ENCODE data around the gene FOCAD. TPM values are rescaled to one million over a fixed set of nuclear protein-coding genes. Genes with fewer than 3 reads are reported as not detected.

Gene FOCAD
- total and polyA plus RNA-seq, 10 of the 15 experiments (the other 5 are each of a cell fraction or from before 2014, with no cell fraction given): 13.7 to 93.0 (median 41.8) TPM

- TF ChIP-seq PKNOX1 (IDR thresholded peaks at IDR 0.05) (peak; percentile 93), ZNF207 (IDR thresholded peaks at IDR 0.05; ENCODE audit: borderline replicate concordance) (no peak), ZZZ3 (IDR thresholded peaks at IDR 0.05; ENCODE audit: control insufficient read depth, insufficient read length, low read depth) (no peak), SPI1 (IDR thresholded peaks at IDR 0.05; ENCODE audit: borderline replicate concordance, insufficient read depth, low read depth, low read length) (peak; percentile 72), CHD4 (IDR thresholded peaks at IDR 0.05) (no peak), NKRF (conservative IDR thresholded peaks at IDR 0.05) (no peak), PBX3 (IDR thresholded peaks at IDR 0.05; ENCODE audit: insufficient replicate concordance, low read depth, low read length) (peak; percentile 58), TCF7 (IDR thresholded peaks at IDR 0.05; ENCODE audit: borderline replicate concordance) (no peak), JUNB (IDR thresholded peaks at IDR 0.05) (peak; percentile 58), YY1 (IDR thresholded peaks at IDR 0.05; ENCODE audit: low read depth, low read length) (no peak), ATF7 (IDR thresholded peaks at IDR 0.05; ENCODE audit: low read depth) (peak; percentile 33; the same call in 1 of the 2 replicates), ZBTB4 (CRISPR knock-in tag; IDR thresholded peaks at IDR 0.05) (no peak)
- TF ChIP-seq, protein P1, sequence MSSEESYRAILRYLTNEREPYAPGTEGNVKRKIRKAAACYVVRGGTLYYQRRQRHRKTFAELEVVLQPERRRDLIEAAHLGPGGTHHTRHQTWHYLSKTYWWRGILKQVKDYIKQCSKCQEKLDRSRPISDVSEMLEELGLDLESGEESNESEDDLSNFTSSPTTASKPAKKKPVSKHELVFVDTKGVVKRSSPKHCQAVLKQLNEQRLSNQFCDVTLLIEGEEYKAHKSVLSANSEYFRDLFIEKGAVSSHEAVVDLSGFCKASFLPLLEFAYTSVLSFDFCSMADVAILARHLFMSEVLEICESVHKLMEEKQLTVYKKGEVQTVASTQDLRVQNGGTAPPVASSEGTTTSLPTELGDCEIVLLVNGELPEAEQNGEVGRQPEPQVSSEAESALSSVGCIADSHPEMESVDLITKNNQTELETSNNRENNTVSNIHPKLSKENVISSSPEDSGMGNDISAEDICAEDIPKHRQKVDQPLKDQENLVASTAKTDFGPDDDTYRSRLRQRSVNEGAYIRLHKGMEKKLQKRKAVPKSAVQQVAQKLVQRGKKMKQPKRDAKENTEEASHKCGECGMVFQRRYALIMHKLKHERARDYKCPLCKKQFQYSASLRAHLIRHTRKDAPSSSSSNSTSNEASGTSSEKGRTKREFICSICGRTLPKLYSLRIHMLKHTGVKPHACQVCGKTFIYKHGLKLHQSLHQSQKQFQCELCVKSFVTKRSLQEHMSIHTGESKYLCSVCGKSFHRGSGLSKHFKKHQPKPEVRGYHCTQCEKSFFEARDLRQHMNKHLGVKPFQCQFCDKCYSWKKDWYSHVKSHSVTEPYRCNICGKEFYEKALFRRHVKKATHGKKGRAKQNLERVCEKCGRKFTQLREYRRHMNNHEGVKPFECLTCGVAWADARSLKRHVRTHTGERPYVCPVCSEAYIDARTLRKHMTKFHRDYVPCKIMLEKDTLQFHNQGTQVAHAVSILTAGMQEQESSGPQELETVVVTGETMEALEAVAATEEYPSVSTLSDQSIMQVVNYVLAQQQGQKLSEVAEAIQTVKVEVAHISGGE (CRISPR knock-in tag; IDR thresholded peaks at IDR 0.05): no peak
- TF ChIP-seq, protein P2, sequence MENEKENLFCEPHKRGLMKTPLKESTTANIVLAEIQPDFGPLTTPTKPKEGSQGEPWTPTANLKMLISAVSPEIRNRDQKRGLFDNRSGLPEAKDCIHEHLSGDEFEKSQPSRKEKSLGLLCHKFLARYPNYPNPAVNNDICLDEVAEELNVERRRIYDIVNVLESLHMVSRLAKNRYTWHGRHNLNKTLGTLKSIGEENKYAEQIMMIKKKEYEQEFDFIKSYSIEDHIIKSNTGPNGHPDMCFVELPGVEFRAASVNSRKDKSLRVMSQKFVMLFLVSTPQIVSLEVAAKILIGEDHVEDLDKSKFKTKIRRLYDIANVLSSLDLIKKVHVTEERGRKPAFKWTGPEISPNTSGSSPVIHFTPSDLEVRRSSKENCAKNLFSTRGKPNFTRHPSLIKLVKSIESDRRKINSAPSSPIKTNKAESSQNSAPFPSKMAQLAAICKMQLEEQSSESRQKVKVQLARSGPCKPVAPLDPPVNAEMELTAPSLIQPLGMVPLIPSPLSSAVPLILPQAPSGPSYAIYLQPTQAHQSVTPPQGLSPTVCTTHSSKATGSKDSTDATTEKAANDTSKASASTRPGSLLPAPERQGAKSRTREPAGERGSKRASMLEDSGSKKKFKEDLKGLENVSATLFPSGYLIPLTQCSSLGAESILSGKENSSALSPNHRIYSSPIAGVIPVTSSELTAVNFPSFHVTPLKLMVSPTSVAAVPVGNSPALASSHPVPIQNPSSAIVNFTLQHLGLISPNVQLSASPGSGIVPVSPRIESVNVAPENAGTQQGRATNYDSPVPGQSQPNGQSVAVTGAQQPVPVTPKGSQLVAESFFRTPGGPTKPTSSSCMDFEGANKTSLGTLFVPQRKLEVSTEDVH (IDR thresholded peaks at IDR 0.05; ENCODE audit: low read depth, partially characterized antibody): no peak
Observed at GRCh38 chr9:21030389-21031035, 346.5 kb downstream of the FOCAD start (continued).
